ENCODE data around the gene PI16.
A peak's percentile ranks its signal among the peaks of the same experiment; 100 is the strongest.
"Not testable (repeated sequence)": the region's sequence is repeated elsewhere in the genome, so short reads cannot be mapped to it uniquely, and the experiment has no call there.

PI16 gene

GRCh38 chr6:36946526-36946925 is 8.0 kb upstream of the PI16 start:
- DNase-seq (ENCODE audit: low read depth), result no peak
- no peak for TF ChIP-seq CTCF (conservative IDR thresholded peaks at IDR 0.05; ENCODE audit: low read depth, low read length)
- H3K4me3 ChIP-seq (ENCODE audit: low read depth, low read length), result no peak overlapping the region

- no peak overlapping the region for H3K4me3 ChIP-seq (ENCODE audit: low read depth, low read length)
- DNase-seq (ENCODE audit: low read depth), result no peak
- TF ChIP-seq CTCF (conservative IDR thresholded peaks at IDR 0.05; ENCODE audit: low read depth, low read length), result no peak
Observed at GRCh38 chr6:36947570-36948351, 6.8 kb upstream of the PI16 start.

- H3K4me3 ChIP-seq (ENCODE audit: low read depth, low read length); DNase-seq (ENCODE audit: low read depth): not testable (repeated sequence)
Observed at GRCh38 chr6:36949076-36949475, 5.5 kb upstream of the PI16 start.

GRCh38 chr6:36949636-36950035 is 4.9 kb upstream of the PI16 start:
- DNase-seq (ENCODE audit: low read depth), result peak; percentile 67
- no peak for TF ChIP-seq CTCF (conservative IDR thresholded peaks at IDR 0.05; ENCODE audit: low read depth, low read length)
- H3K4me3 ChIP-seq (ENCODE audit: low read depth, low read length), result no peak overlapping the region

GRCh38 chr6:36953931-36954261 is 642 bp upstream of the PI16 start:
- H3K4me3 ChIP-seq (ENCODE audit: low read depth, low read length), result no peak overlapping the region
- TF ChIP-seq CTCF (conservative IDR thresholded peaks at IDR 0.05; ENCODE audit: low read depth, low read length), result no peak
- DNase-seq (ENCODE audit: low read depth), result no peak

GRCh38 chr6:36955136-36955535 is 598 bp downstream of the PI16 start:
- H3K4me3 ChIP-seq (ENCODE audit: low read depth, low read length), result no peak overlapping the region
- no peak for DNase-seq (ENCODE audit: low read depth)
- TF ChIP-seq CTCF (conservative IDR thresholded peaks at IDR 0.05; ENCODE audit: low read depth, low read length), result no peak

- no peak for TF ChIP-seq CTCF (conservative IDR thresholded peaks at IDR 0.05; ENCODE audit: low read depth, low read length)
- H3K4me3 ChIP-seq (ENCODE audit: low read depth, low read length), result no peak overlapping the region
- no peak for DNase-seq (ENCODE audit: low read depth)
Observed at GRCh38 chr6:36955671-36956445, 1.3 kb downstream of the PI16 start.

All from choroid plexus epithelial cell (primary cell).